Bone marrow (tissue), 2 donors: ENCODE data around the gene NAA38.
"Not testable (repeated sequence)": the region's sequence is repeated elsewhere in the genome, so short reads cannot be mapped to it uniquely, and the experiment has no call there.

Experiments used
- DNase-seq, 2 donors: peaks; one replicate each; lab custom pipeline; 2025; lab: John Stamatoyannopoulos, UW

The NAA38 gene

DNA sequence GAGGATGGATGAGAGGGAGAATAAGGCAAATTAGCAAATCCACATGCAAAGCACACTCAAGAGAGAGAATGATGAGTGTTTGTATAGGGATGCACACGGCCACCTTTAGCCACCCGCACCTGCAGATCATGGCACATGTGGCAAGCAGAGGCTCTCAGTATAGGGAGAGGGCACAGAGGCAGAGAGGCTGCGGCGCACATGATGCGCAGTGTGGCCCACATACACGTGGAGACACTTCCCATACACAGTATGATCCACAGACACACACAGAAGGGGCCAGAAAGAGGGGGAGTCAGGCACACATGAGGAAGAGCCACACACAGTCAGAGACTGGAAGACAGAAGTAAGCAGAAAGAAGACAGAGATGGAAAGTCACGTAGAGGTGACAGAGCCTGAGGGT lies 24.7 kb upstream of the NAA38 start:
- DNase-seq = peak in 1 of 2 donors; percentile 9

GRCh38 chr17:7881276-7882054 lies 24.1 kb upstream of the NAA38 start:
- peak in 1 of 2 donors; percentile 25 for DNase-seq

- DNase-seq = no peak
Measured at GRCh38 chr17:7880076-7880868, 22.9 kb upstream of the NAA38 start.

GRCh38 chr17:7878234-7878633 lies 20.9 kb upstream of the NAA38 start:
- no peak for DNase-seq

GRCh38 chr17:7875804-7876370 lies 18.5 kb upstream of the NAA38 start:
- DNase-seq = peak in 1 of 2 donors; percentile 30

DNA sequence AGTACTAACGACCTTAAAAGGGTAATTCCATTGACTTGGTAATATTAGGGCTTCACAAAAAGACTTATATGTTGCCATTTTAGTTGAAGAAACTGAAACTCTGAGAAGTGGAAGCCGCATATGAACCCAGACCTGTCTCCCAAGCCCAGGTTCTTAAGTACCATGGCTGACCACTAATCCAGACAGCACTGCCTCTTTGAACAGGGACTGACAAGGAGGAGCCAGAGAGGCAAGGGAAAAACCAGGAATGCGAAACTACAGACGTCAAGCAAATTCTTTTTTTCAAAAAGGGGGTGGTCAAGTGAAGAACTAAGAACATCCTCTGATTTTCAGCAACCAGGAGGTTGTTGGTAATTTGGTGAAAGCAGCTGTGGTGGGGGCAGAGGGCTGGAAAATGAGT lies 15.7 kb upstream of the NAA38 start:
- DNase-seq = no peak

DNA sequence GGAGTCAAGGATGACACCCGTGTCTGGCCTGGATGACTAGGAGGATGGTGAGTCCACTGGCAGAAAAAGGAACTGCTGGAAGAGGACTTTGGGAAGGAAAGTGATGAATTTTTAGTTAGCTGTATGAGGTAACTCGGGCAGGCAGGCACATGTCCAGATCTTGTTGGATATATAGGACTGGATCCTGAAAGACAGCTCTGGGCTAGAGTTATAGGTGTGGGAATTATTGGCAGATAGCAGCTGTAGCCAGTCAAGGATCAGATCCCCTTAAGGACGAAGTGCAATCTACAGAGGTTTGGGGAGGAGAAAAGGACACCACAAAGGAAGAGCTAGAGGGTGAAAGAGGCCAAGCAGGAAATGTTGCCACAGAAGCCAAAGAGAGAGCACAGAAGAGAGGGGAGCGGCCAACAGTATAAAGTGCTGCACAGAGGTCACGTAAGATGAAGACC lies 10.5 kb upstream of the NAA38 start:
- peak in 1 of 2 donors; percentile 15 for DNase-seq

- no peak for DNase-seq
Measured at GRCh38 chr17:7864995-7865650, 7.8 kb upstream of the NAA38 start.

GRCh38 chr17:7864384-7864783 lies 7.0 kb upstream of the NAA38 start:
- not testable (repeated sequence) for DNase-seq

DNA sequence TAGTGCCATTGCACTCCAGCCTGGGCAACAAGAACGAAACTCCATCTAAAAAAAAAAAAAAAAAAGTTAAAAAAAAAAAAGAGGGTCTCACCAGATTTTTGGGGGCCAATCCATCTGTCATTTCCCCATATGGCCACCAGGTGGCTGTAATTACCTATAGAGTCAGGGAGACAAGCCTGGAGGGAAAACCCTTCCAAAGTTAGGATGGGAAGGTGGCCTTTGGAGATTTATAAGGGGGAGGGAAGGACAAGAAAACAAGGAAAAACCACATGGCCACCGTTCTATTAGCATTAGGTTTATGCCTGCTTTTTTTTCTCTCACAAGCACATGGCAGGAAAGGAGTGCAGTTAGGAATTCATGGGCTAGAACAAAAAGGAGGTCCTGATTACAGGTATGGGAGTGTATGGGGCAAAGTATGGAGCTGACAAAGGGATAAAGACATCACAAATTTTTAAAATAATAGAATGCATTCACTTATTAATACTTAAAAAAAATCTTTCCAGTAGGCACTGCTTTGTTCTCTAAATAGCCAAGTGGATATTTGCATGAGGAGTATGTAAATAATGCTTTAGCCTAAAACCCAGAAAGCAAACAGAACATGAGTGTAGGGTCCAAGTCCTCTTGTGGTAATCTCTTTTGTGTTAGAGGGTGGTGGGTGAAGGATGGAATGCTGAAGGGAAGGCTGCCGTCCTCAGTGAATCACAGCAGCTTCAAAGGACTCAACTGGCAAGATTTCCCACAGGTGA lies 5.5 kb upstream of the NAA38 start:
- DNase-seq = no peak

- DNase-seq = no peak
Measured at GRCh38 chr17:7859028-7859427, 1.7 kb upstream of the NAA38 start.

DNA sequence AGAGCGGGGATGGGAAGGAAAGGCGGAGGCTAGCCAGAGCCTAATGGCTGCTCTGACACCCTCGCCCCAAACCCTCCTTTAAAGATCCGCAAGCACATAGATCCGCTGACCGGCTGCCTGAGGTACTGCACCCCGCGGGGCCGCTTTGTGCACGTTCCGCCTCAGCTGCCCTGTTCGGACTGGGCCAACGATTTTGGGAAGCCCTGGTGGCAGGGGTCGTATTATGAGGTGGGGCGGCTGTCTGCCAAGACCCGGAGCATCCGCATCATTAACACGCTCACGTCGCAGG lies 1.1 kb upstream of the NAA38 start:
- no peak for DNase-seq

DNA sequence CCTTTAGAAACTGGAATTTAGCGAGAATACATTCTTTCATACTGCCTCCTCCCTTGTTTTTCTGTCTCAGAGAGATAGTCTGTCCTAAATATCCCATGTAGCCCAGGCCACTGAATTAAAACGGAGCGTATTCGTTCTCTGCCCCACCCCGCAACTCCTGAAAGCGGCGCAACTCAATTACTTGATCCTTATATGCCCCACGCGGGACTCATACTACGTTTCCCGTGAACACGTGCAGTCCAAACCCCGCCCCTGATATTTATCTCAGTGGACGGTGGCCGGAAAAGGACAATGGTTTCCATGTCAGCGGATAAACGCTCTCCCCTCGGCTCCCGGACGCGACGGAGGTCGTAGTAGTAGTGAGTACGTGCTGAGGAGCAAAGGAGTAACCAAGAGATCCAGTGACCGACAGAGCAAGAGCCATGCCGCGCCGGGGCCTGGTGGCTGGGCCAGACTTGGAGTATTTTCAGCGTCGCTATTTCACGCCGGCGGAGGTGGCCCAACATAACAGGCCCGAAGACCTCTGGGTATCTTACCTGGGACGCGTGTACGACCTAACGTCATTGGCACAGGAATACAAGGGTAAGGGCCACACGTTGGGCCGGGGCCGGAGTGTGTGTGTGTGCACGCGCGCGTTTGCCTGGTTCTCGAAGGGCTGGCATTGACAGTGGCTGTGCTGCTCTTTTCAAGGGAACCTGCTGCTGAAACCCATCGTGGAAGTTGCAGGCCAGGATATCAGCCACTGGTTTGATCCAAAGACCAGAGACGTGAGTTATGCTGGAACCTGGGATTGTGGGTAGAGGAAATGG lies 558 bp upstream of the NAA38 start, which contains the start of gene CYB5D1:
Gene CYB5D1 (plus strand): TSS at position 291 of the 809 bp plus-strand sequence. CDS start 132 bp downstream, at position 423.
- DNase-seq = peak; percentile 85 to 96

- DNase-seq = peak in 1 of 2 donors; percentile 49
Measured at GRCh38 chr17:7856011-7856810, 1.1 kb downstream of the NAA38 start.

DNA sequence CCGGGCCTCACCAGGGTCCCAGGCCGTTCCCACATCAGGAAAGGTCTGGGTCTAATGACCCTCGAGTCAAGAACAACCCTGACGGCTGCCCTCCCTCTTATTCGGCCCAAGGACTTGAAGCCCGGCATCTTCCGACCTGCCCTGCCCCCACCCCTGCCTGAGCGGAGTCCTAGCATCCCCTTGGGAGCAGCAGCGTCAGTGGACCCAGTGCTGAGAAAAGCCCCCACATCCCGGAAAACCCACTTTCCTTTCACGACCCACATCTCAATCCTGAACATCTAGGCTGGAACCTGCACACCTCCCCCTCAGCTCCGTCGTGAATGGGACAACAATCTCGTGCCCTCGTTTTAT lies 1.7 kb downstream of the NAA38 start:
- no peak for DNase-seq

- no peak for DNase-seq
Measured at GRCh38 chr17:7854851-7855659, 2.3 kb downstream of the NAA38 start, which contains the start of gene TMEM88. TSS of gene TMEM88 (plus strand) at chr17:7855066. CDS start at chr17:7855075, 9 bp downstream.

DNA sequence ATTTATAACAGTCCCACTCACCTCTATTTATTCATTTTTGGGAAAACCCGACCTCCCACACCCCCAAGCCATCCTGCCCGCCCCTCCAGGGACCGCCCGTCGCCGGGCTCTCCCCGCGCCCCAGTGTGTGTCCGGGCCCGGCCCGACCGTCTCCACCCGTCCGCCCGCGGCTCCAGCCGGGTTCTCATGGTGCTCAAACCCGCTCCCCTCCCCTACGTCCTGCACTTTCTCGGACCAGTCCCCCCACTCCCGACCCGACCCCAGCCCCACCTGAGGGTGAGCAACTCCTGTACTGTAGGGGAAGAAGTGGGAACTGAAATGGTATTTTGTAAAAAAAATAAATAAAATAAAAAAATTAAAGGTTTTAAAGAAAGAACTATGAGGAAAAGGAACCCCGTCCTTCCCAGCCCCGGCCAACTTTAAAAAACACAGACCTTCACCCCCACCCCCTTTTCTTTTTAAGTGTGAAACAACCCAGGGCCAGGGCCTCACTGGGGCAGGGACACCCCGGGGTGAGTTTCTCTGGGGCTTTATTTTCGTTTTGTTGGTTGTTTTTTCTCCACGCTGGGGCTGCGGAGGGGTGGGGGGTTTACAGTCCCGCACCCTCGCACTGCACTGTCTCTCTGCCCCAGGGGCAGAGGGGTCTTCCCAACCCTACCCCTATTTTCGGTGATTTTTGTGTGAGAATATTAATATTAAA lies 3.1 kb downstream of the NAA38 start:
- no peak for DNase-seq

- DNase-seq = no peak
Measured at GRCh38 chr17:7853691-7854038, 3.7 kb downstream of the NAA38 start.
